CD14-positive monocyte (primary cell): Measurements from ENCODE around the gene LTF. TPM values are rescaled to one million over a fixed set of nuclear protein-coding genes. Genes with fewer than 3 reads are reported as not detected.

Experiments used
- DNase-seq, 3 donors: peaks; one replicate each; pipeline ENCODE4 v3.0.0-alpha.2; 2011 to 2022
- H2AFZ ChIP-seq: 2 replicates; pipeline ENCODE4 v1.6.0; 2012; ENCODE audit warnings: mild to moderate bottlenecking, low read depth, low read length, inconsistent platforms; ENCODE audit not compliant: insufficient read depth, poor library complexity, severe bottlenecking
- H3K27ac ChIP-seq, 2 donors: 1 replicate in 1 of 2; 2 replicates in 1 of 2; pipeline ENCODE4 v1.5.1; 2012 to 2013; ENCODE audit warnings: low read length in 2 of 2, control low read depth in 1 of 2, inconsistent platforms in 1 of 2, low read depth in 1 of 2, mild to moderate bottlenecking in 1 of 2
- H3K27me3 ChIP-seq, 2 donors: one replicate each; pipeline versions ENCODE4 v1.6.0 to v1.6.1; 2011 to 2013; ENCODE audit warnings: low read length in 2 of 2; ENCODE audit not compliant: control insufficient read depth in 2 of 2, insufficient read depth in 2 of 2
- H3K36me3 ChIP-seq, 2 donors: replicated peaks in 1 of 2; 1 replicate in 1 of 2; 2 replicates in 1 of 2; pipeline versions ENCODE4 v1.5.1 to v1.6.1; 2012 to 2013; ENCODE audit warnings: low read length in 2 of 2, control low read depth in 1 of 2, inconsistent platforms in 1 of 2, mild to moderate bottlenecking in 1 of 2; ENCODE audit not compliant: insufficient read depth in 2 of 2, control insufficient read depth in 1 of 2
- H3K4me1 ChIP-seq, 2 donors: 1 replicate in 1 of 2; 2 replicates in 1 of 2; pipeline versions ENCODE4 v1.5.1 to v1.6.1; 2012 to 2013; ENCODE audit warnings: low read length in 2 of 2, control low read depth in 1 of 2, inconsistent platforms in 1 of 2, mild to moderate bottlenecking in 1 of 2, moderate library complexity in 1 of 2; ENCODE audit not compliant: insufficient read depth in 2 of 2, control insufficient read depth in 1 of 2
- H3K4me2 ChIP-seq: replicated peaks from 2 replicates; pipeline ENCODE3; 2012; ENCODE audit warnings: low read length, moderate library complexity, mild to moderate bottlenecking; ENCODE audit not compliant: poor library complexity, severe bottlenecking; ENCODE audit errors: extremely low read depth
- H3K4me3 ChIP-seq, 3 experiments: fragments of 200-600 bp in 1 of 3; sonication (generic) in 1 of 3; replicated peaks in 1 of 3; 1 replicate in 2 of 3; 2 replicates in 1 of 3; pipeline ENCODE4 v1.5.1; 2011 to 2013; ENCODE audit warnings: low read length in 3 of 3, mild to moderate bottlenecking in 3 of 3, control low read depth in 2 of 3, low read depth in 2 of 3, inconsistent platforms in 1 of 3, moderate library complexity in 1 of 3
- H3K79me2 ChIP-seq: 2 replicates; pipeline ENCODE4 v1.6.0; 2012; ENCODE audit warnings: mild to moderate bottlenecking, control low read depth, inconsistent platforms, low read length, moderate library complexity; ENCODE audit not compliant: insufficient read depth
- H3K9ac ChIP-seq: 2 replicates; pipeline ENCODE4 v1.6.0; 2017; ENCODE audit warnings: low read length, mild to moderate bottlenecking; ENCODE audit not compliant: insufficient read depth, poor library complexity, severe bottlenecking
- H3K9me3 ChIP-seq, 2 donors: replicated peaks in 1 of 2; 1 replicate in 1 of 2; 2 replicates in 1 of 2; pipeline versions ENCODE4 v1.5.1 to v1.6.1; 2012 to 2013; ENCODE audit warnings: low read length in 2 of 2, control low read depth in 1 of 2; ENCODE audit not compliant: control insufficient read depth in 1 of 2, insufficient read depth in 1 of 2
- H4K20me1 ChIP-seq: 2 replicates; pipeline ENCODE4 v1.6.0; 2012; ENCODE audit warnings: mild to moderate bottlenecking, low read length, control low read depth, moderate library complexity; ENCODE audit not compliant: insufficient read depth
- H3K27ac Mint-ChIP-seq, 7 donors: one replicate each; pipeline ENCODE4 v1.8.0; 2020; ENCODE audit warnings: mild to moderate bottlenecking in 7 of 7, mixed read lengths in 7 of 7, moderate library complexity in 6 of 7, inconsistent platforms in 2 of 7
- H3K27me3 Mint-ChIP-seq, 3 donors: one replicate each; pipeline ENCODE4 v1.8.0; 2021 to 2022; ENCODE audit warnings: low read depth in 3 of 3, mild to moderate bottlenecking in 3 of 3, mixed read lengths in 3 of 3, moderate library complexity in 3 of 3, inconsistent platforms in 1 of 3
- H3K36me3 Mint-ChIP-seq, 2 donors: one replicate each; pipeline ENCODE4 v1.8.0; 2020; ENCODE audit warnings: mixed read lengths in 2 of 2, inconsistent platforms in 1 of 2, mild to moderate bottlenecking in 1 of 2
- H3K4me1 Mint-ChIP-seq: one replicate; pipeline ENCODE4 v1.8.0; 2020; ENCODE audit warnings: mild to moderate bottlenecking, mixed read lengths
- H3K4me3 Mint-ChIP-seq, 2 donors: one replicate each; pipeline ENCODE4 v1.8.0; 2020; ENCODE audit warnings: mild to moderate bottlenecking in 2 of 2, mixed read lengths in 2 of 2, moderate library complexity in 1 of 2
- H3K9me3 Mint-ChIP-seq, 7 donors: one replicate each; pipeline ENCODE4 v1.8.0; 2020 to 2022; ENCODE audit warnings: mixed read lengths in 7 of 7, mild to moderate bottlenecking in 6 of 7, moderate library complexity in 6 of 7, inconsistent platforms in 2 of 7
- WGBS: methylation state at CpG from one replicate; pipeline ENCODE4 v1.1.5; 2013; ENCODE audit warnings: missing lambda C conversion rate; ENCODE audit not compliant: insufficient coverage; 5-methylcytosine and 5-hydroxymethylcytosine counted together
- intact Hi-C, 2 donors: fragments of 100-400 bp; cut with micrococcal nuclease; formaldehyde crosslinking; loops; one replicate each; pipeline versions ENCODE4 v1.15.0 to v1.15.1; 2023
- polyA plus RNA-seq, 3 donors: library from polyadenylated mRNA; depleted of rRNA in 1 of 3; unstranded in 2 of 3; stranded (reverse) in 1 of 3; fragments of 300-500 nt in 2 of 3; fragments of >200 nt in 1 of 3; fragmentation: Illumina TruSeq in 2 of 3; gene quantifications; 1 replicate in 2 of 3; 2 replicates in 1 of 3; pipeline ENCODE4 v1.2.3, GENCODE V29; 2012 to 2021
- TF ChIP-seq, protein P1 (sequence below): fragments of 200-600 bp; IDR thresholded peaks from one replicate; pipeline ENCODE4 v1.8.0; 2022; ENCODE audit warnings: antibody characterized with exemption, mild to moderate bottlenecking

Gene LTF
- polyA plus RNA-seq, 3 donors, result not detected

DNA sequence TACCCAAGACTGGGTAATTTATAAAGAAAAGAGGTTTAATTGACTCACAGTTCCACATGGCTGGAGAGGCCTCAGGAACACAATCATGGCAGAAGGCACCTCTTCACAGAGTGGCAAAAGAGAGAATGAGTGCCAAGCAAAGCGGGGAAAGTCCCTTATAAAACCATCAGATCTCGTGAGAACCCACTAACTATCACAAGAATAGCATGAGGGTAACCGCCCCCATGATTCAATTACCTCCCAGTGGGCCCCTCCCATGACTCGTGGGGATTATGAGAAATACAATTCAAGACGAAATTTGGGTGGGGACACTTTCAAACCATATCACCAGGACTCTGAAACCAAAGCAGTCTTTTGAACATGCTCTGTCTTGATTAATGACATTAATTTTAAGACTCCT lies 40.1 kb upstream of the LTF start:
- H3K36me3 Mint-ChIP-seq, result no peaks in the 10 kb centered on the region
- no peak overlapping the region for H3K4me2 ChIP-seq
- no peak overlapping the region for H3K27ac Mint-ChIP-seq
- no peaks in the 10 kb centered on the region for H3K36me3 ChIP-seq
- H3K4me3 ChIP-seq, result no peak overlapping the region
- no peaks in the 10 kb centered on the region for H3K9me3 ChIP-seq
- H3K4me3 Mint-ChIP-seq, result no peak overlapping the region
- H3K27me3 Mint-ChIP-seq, result peaks cover 2 to 10% (median 7%) of the 10 kb centered on the region in 3 donors
- no peaks in the 10 kb centered on the region for H4K20me1 ChIP-seq
- no peak overlapping the region for H2AFZ ChIP-seq
- no CpG with 5 or more reads among the region's 5 CpGs for WGBS
- no peak overlapping the region for H3K9ac ChIP-seq
- no peaks in the 10 kb centered on the region for H3K79me2 ChIP-seq
- no peak for DNase-seq
- H3K4me1 Mint-ChIP-seq, result peaks cover 14% of the 10 kb centered on the region
- no peaks in the 10 kb centered on the region for H3K4me1 ChIP-seq
- no peaks in the 10 kb centered on the region for H3K27me3 ChIP-seq
- H3K9me3 Mint-ChIP-seq, result peaks cover 0 to 1% (median 0%) of the 10 kb centered on the region in 7 donors
- intact Hi-C loops, result no loop called here
- no peak overlapping the region for H3K27ac ChIP-seq
- TF ChIP-seq, protein P1, sequence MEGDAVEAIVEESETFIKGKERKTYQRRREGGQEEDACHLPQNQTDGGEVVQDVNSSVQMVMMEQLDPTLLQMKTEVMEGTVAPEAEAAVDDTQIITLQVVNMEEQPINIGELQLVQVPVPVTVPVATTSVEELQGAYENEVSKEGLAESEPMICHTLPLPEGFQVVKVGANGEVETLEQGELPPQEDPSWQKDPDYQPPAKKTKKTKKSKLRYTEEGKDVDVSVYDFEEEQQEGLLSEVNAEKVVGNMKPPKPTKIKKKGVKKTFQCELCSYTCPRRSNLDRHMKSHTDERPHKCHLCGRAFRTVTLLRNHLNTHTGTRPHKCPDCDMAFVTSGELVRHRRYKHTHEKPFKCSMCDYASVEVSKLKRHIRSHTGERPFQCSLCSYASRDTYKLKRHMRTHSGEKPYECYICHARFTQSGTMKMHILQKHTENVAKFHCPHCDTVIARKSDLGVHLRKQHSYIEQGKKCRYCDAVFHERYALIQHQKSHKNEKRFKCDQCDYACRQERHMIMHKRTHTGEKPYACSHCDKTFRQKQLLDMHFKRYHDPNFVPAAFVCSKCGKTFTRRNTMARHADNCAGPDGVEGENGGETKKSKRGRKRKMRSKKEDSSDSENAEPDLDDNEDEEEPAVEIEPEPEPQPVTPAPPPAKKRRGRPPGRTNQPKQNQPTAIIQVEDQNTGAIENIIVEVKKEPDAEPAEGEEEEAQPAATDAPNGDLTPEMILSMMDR, result no peak

DNA sequence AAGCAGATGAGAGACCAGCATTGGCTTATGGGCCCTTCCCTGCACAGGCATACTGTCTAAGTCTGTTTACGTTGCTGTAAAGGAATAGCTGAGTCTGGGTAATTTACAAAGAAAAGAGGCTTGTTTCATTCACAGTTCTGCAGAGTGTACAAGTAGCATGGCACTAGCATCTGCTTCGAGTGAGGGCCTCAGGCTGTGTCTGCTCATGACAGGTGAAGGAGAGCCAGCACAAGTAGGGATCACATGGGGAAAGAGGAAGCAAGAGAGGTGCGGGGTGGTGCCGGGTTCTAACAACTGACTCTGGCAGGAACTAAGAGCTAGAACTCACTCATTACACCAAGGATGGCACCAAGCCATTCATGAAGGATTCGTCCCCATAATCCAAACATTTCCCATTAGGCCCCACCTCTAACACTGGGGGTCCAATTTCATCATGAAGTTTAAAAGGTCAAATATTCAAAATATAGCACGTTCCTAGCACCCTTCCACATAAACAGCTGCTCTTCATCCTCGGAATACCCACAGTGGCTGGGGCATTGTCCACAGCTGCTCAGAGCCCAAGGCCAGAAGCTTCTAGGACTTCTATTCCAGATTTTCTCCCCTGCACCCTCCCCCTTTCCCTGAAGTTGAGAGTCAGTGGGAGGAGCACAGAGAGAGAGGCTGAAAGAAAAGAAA lies 38.6 kb upstream of the LTF start:
- Histone ChIP-seq H2AFZ (no peak overlapping the region), H3K4me3 (no peak overlapping the region), H3K9ac (no peak overlapping the region), H3K36me3 (no peaks in the 10 kb centered on the region), H3K79me2 (no peaks in the 10 kb centered on the region), H3K27me3 (no peaks in the 10 kb centered on the region), H3K4me2 (no peak overlapping the region), H4K20me1 (no peaks in the 10 kb centered on the region), H3K4me1 (no peaks in the 10 kb centered on the region), H3K9me3 (no peaks in the 10 kb centered on the region), H3K27ac (no peak overlapping the region)
- no peak for DNase-seq
- peaks cover 2 to 10% (median 7%) of the 10 kb centered on the region in 3 donors for H3K27me3 Mint-ChIP-seq
- H3K27ac Mint-ChIP-seq, result no peak overlapping the region
- peaks cover 0 to 1% (median 0%) of the 10 kb centered on the region in 7 donors for H3K9me3 Mint-ChIP-seq
- no peaks in the 10 kb centered on the region for H3K36me3 Mint-ChIP-seq
- intact Hi-C loops, result no loop called here
- WGBS, result 58% methylated on average over 4 of the region's 7 CpGs
- no peak overlapping the region for H3K4me3 Mint-ChIP-seq
- H3K4me1 Mint-ChIP-seq, result peaks cover 14% of the 10 kb centered on the region
- TF ChIP-seq, protein P1, result no peak
